Astrocyte of the spinal cord (primary cell): Measurements from ENCODE around the gene KDM5B.

ENCODE experiments used
- DNase-seq: peaks from one replicate; pipeline ENCODE4 v3.0.0; 2011; ENCODE audit warnings: low read depth, low spot score
- H3K4me3 ChIP-seq: 2 replicates; pipeline ENCODE4 v1.5.1; 2011; ENCODE audit warnings: low read depth, mild to moderate bottlenecking, low read length, moderate library complexity
- in situ Hi-C: cut with HindIII; loops from 2 replicates; pipeline ENCODE4 v1.10.0; 2017; ENCODE audit warnings: low sequenced_read_pairs
- TF ChIP-seq, protein P1 (sequence below): IDR thresholded peaks from 2 replicates; pipeline ENCODE4 v1.5.1; 2012; ENCODE audit warnings: low read depth, mild to moderate bottlenecking, low read length, inconsistent platforms

The KDM5B gene

DNA sequence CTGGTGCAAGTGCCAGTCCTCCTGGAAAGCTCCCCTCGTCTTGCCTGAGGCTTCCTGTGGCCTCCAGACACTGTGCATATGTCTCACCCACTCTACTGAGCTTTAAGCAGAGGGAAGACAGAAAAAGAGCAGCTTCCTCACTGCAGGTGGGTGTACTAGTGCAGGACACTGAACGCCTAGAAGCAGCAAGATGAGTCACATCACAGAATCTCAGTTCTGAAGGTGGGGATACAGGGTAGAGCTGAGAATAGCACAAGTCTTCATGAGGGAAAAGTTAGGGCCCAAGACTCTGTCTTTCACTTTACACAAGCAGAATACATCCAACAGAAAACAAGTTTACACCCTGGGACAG lies 39.9 kb upstream of the KDM5B start:
- no peak for DNase-seq
- TF ChIP-seq, protein P1, sequence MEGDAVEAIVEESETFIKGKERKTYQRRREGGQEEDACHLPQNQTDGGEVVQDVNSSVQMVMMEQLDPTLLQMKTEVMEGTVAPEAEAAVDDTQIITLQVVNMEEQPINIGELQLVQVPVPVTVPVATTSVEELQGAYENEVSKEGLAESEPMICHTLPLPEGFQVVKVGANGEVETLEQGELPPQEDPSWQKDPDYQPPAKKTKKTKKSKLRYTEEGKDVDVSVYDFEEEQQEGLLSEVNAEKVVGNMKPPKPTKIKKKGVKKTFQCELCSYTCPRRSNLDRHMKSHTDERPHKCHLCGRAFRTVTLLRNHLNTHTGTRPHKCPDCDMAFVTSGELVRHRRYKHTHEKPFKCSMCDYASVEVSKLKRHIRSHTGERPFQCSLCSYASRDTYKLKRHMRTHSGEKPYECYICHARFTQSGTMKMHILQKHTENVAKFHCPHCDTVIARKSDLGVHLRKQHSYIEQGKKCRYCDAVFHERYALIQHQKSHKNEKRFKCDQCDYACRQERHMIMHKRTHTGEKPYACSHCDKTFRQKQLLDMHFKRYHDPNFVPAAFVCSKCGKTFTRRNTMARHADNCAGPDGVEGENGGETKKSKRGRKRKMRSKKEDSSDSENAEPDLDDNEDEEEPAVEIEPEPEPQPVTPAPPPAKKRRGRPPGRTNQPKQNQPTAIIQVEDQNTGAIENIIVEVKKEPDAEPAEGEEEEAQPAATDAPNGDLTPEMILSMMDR = no peak
- in situ Hi-C loops = no loop called here
- no peak overlapping the region for H3K4me3 ChIP-seq

DNA sequence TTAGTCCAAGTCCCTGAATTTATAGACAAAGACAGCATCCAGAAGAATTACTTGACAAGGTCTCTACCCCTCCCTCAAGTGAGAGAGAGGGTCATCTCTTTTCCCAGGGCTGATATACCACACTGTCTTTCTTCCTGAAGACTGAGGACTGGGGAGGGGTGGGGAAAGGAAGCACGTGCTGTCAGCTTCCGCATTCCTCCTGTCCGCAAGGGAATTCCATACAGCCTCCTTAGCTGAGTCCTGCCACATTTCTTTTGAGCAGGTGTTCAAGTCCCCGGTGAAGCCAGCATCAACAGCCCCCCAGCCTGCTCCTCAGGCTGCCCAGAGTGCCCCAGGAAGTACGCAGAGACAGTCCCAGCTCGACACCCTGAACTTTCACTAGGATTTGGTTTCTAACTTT lies 36.7 kb upstream of the KDM5B start:
- TF ChIP-seq, protein P1 = no peak
- DNase-seq = no peak
- H3K4me3 ChIP-seq = no peak overlapping the region
- in situ Hi-C loops = no loop called here

DNA sequence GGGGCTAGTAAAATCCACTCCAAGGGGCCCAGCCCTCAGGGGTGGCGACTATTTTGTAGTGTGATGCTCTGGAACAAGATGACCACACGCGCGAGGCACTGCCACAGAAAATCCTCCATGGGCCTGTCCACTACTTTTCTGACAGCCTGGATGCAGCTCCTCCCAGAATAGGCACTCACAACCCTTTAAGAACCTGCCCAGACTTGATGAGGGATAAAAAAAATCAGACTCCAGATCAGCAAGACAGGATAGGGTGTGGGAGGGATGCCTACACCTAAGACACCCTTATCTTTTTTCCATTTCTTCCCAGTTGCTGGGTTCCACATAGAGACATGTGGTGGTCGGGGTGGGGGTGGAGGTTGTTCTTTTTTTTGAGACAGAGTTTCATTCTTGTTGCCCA lies 36.0 kb upstream of the KDM5B start:
- no peak overlapping the region for H3K4me3 ChIP-seq
- DNase-seq = no peak
- TF ChIP-seq, protein P1 = no peak
- in situ Hi-C loops = no loop called here

DNA sequence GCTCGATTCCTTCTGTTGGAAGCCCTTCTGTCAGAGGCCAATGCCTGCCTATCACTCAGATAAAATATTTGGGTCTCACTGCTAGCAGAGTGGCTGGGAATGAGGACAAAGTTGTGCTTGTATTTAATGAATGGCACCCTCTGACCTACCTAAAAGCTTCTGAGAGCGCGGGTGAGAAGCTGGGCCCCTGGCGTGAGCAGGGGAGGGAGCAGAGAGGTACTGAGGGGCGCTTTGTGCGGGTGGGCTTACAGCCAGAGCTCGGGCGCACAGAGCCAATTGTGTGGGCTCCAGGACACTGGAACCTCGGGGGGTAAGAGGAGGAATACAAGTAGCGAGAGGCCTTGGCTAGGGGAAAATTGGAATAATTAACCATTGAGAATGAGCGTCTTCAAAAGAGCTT lies 34.9 kb upstream of the KDM5B start:
- TF ChIP-seq, protein P1 = no peak
- DNase-seq = no peak
- H3K4me3 ChIP-seq = no peak overlapping the region
- in situ Hi-C loops = no loop called here

DNA sequence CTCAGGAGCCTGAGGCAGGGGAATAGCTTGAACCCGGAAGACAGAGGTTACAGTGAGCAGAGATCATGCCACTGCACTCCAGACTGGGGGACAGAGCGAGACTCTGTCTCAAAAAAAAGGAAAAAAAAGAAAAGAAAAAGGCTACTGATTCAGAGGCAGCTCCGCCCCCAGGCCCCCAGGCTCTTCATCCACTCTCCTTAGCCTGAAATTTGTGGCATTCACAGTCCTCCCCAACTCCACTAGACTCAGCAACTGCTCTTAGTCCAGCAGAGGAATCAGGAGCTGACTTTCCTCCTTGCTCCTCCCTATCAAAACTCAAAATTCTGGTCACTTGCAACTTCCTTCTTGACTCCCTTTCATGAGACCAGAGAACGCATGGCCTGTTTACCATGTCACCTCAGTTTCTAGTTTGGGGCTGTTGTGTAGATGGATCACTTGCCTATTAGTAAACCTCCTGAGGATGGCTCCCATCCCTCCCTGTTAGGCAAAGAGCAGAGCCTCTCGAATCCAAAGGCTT lies 29.6 kb upstream of the KDM5B start:
- TF ChIP-seq, protein P1 = no peak
- no peak for DNase-seq
- no peak overlapping the region for H3K4me3 ChIP-seq
- in situ Hi-C loops = no loop called here

DNA sequence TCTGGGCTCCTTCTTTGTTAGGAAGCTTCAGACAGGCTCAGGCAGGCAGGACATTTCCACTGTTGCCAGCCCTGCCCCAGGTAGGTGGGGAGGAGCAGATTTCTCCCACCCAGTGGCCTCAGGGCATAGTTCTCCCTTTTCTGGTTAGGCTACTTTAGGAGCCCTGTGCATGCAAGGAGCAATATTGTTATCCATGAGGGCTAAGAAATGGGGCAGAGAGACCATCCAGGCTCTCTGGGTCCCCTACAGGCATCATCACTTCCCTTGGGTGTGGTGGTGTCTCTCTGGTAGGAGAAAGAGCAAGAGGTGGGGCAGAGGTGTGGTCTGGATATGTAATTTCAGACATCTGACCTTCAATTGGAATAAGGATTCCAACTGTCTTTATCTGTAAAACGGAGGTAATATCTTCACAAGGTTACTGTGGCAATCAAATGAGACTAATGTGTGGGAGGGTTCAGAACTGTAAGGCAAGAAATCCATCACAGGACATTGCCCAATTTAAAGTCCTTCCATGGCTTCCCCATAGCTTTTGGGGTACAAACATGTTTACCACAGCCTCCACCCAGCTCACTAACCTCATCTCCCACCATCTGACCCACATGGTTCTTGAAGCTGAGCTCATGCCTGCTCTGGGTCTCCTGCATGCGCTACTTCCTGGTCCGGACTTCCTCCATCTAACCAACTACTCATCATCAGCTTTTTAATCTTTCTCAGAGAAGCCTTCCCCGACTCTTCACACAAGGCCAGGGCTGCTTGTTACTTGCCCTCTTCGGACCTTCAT lies 28.6 kb upstream of the KDM5B start:
- TF ChIP-seq, protein P1 = no peak
- in situ Hi-C loops = no loop called here
- H3K4me3 ChIP-seq = no peak overlapping the region
- no peak for DNase-seq
